SJCRH30 (cell line): ENCODE results near the gene SPAAR. TPM values are rescaled to one million over a fixed set of nuclear protein-coding genes. Genes with fewer than 3 reads are reported as not detected.

Experiments
- total RNA-seq: library from RNA; depleted of rRNA; stranded (reverse); fragments of >200 nt; shearing (Covaris generic); gene quantifications from 2 replicates; pipeline ENCODE4 v1.2.3, GENCODE V29; 2014; rRNA removed

The SPAAR gene
- total RNA-seq, 1 experiment from 2014 or later, result 0.12 TPM

Other genes with a start within 250 kb of the SPAAR start
- 10.5 and 11.9 TPM in 2 replicates for gene ARHGEF39, start 244.3 kb upstream of the SPAAR start, total RNA-seq
- 2.5 and 3.2 TPM in 2 replicates for gene CA9, start 235.6 kb upstream of the SPAAR start, total RNA-seq
- 427 and 459 TPM in 2 replicates for gene TPM2, start 219.6 kb upstream of the SPAAR start, total RNA-seq
- gene TLN1, start 177.3 kb upstream of the SPAAR start, total RNA-seq, result 65.0 and 70.4 TPM in 2 replicates
- 21.1 and 21.6 TPM in 2 replicates for gene CREB3, start 176.8 kb upstream of the SPAAR start, total RNA-seq
- 34.4 and 37.1 TPM in 2 replicates for gene GBA2, start 160.3 kb upstream of the SPAAR start, total RNA-seq
- 14.6 and 16.3 TPM in 2 replicates for gene RGP1, start 160.2 kb upstream of the SPAAR start, total RNA-seq
- gene MSMP, start 155.2 kb upstream of the SPAAR start, total RNA-seq, result not detected in 2 replicates
- 0.24 and 0.41 TPM in 2 replicates for gene NPR2, start 117.9 kb upstream of the SPAAR start, total RNA-seq
- gene SPAG8, start 97.2 kb upstream of the SPAAR start, total RNA-seq, result 0.20 and 0.63 TPM in 2 replicates
- gene HINT2, start 94.4 kb upstream of the SPAAR start, total RNA-seq, result 21.3 and 28.2 TPM in 2 replicates
- not detected in 2 replicates for gene FAM221B, start 80.8 kb upstream of the SPAAR start, total RNA-seq
- 1.7 and 2.1 TPM in 2 replicates for gene TMEM8B, start 80.3 kb upstream of the SPAAR start, total RNA-seq
- gene OR13J1, start 39.1 kb upstream of the SPAAR start, total RNA-seq, result not detected in 2 replicates
- 0.48 TPM in 1 of 2 replicates, not detected in the other for gene HRCT1, start 3.3 kb upstream of the SPAAR start, total RNA-seq
- not detected in 2 replicates for gene OR2S2, start 48.7 kb downstream of the SPAAR start, total RNA-seq
- 8.1 and 10.1 TPM in 2 replicates for gene RECK, start 127.4 kb downstream of the SPAAR start, total RNA-seq
- gene GLIPR2, start 227.2 kb downstream of the SPAAR start, total RNA-seq, result 26.3 and 27.1 TPM in 2 replicates